Dermis microvascular lymphatic vessel endothelial cell (primary cell): Measurements from ENCODE around the gene NXN. TPM values are rescaled to one million over a fixed set of nuclear protein-coding genes. Genes with fewer than 3 reads are reported as not detected.
"Not testable (repeated sequence)": the region's sequence is repeated elsewhere in the genome, so short reads cannot be mapped to it uniquely, and the experiment has no call there.

Experiments
- DNase-seq, 2 donors: peaks; one replicate each; pipeline versions ENCODE4 v3.0.0 to v3.0.0-alpha.2; 2010; ENCODE audit warnings: low read depth in 2 of 2
- total RNA-seq: library from RNA; depleted of rRNA; stranded (reverse); fragments of >200 nt; gene quantifications from 2 replicates; pipeline ENCODE4 v1.2.1, GENCODE V29; 2014

The NXN gene
- total RNA-seq, 1 donor from 2014 or later, result 91.7 TPM

GRCh38 chr17:921161-921560 is 58.4 kb downstream of the NXN start:
- DNase-seq, result peak in 1 of 2 donors; percentile 73

GRCh38 chr17:920190-920589 is 59.4 kb downstream of the NXN start:
- no peak for DNase-seq

DNA sequence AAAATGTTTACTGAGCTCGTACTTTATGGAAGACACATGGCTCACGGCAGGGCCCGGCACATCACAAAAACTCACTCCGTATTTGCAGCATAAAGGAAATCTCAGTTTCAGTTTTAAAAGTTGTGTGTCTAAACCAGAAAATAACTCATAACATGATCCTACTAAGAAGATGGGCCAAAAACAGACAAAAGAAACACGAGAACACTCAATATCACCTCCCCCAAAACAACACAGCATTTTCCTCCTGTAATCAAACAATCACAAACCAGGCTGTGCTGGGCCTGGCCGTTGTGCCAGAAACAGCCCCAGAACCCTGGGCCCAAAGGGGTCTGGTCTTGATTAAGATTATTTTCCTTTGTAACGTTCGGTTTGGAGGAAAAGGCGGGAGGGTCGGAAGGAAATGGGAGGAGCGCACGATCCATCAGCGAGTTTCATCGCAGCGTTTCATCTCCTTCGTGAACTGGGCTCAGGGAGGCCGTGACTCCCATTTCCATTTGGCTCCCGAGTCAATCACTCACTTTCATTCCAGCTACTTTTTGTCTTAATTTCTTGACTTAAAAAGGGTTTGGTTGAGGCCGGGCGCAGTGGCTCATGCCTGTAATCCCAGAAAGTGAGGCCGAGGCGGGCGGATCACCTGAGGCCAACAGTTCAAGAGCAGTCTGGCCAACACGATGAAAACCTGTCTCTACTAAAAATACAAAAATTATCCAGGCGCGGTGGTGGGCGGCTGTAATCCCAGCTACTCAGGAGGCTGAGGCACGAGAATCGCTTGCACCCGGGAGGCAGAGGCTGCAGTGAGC is 61.4 kb downstream of the NXN start:
- peak in 1 of 2 donors; percentile 73 for DNase-seq

GRCh38 chr17:917391-917811 is 62.2 kb downstream of the NXN start:
- peak in 1 of 2 donors; percentile 67 for DNase-seq

DNA sequence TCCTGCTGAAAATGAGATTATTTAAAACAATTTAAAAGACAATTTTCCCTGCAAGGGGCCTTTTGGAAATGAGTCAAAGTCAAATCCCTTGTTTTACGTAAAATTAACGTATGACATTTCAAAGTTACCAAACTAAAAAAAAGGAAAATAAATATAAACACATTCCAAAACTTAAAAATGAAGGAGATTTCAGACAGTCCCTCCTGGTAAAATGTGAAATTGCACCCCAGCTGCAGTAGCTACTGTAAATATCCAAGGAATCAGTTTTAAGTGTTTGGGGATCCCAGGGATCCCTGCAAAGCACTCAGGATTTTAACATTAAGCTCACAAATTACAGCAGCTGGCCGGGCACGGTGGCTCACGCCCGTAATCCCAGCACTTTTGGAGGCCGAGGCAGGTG is 63.3 kb downstream of the NXN start:
- no peak for DNase-seq

DNA sequence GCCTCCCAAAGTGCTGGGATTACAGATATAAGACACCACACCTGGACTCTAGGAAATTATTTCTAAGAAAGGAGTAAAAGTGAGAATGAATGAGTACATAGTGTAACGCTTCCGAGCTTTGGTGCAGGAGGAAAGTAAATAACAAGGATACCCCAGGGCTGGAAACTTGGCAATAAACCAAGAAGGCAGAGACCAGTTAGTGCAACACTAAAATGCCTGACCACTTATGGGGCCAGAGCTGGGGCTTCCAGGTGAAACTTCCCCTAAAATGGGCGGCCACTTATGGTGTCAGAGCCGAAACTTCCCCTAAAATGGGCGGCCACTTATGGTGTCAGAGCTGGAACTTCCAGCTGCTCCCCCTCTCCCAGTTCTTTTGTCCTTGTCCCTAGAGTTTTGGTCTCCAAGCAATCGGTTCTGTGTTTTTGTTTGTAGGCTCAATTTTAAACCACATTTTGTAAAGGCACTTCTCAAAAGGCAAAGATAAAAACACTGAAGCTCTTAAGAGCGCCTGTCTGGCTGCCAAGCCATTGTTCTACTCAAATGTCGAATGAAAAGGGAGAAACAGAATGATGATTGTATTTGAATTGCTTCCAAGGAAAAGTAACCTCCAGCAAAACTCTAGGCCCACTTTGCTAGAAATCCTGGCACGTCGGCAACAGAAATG is 63.9 kb downstream of the NXN start:
- DNase-seq, result peak; percentile 61 to 96

- DNase-seq, result no peak
Measured at GRCh38 chr17:914561-914960, 65.0 kb downstream of the NXN start.

GRCh38 chr17:913207-913606 is 66.4 kb downstream of the NXN start:
- DNase-seq, result no peak

DNA sequence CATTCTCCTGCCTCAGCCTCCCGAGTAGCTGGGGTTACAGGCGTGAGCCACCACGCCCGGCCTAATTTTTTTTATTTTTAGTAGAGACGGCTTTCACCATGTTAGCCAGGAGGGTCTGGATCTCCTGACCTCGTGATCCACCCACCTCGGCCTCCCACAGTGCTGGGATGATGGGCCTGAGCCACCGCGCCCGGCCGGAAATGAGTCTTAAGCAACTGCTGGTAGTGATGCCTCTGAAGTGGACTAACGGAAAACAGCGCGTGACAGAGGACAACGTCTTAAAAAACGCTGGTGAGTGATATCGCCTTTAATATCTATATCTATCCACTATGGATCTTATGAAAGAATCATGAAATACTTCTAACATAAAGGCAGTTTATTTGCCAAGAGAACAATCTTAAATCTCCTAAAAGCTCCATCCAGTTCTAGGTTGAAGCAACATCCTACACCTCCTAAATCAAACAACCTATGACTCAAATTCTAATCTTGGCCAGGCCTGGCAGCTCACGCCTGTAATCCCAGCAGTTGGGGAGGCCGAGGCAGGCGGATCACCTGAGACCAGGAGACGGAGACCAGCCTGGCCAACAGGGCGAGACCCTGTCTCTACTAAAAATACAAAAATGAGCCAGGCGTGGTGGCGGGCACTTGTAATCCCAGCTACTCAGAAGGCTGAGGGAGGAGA is 69.8 kb downstream of the NXN start:
- DNase-seq, result no peak

DNA sequence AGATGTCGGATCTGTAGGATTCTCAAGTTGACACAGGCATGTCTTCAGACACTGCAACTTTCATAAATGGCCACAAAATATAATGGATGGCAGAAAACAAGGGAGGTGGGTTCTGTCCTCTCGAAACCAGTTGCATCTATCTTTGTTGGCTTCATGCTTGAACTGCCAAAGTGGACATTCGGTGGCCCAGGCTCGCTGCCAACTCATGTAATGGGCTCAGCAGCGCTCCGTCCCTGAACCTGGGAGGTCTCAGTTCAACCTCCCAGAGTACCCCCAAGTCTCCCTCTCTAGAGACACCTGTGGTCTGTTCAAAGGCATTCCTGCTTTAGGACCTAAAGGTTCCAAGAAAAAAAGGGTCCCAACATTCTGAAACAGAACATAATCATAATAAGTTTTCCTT is 71.9 kb downstream of the NXN start:
- no peak for DNase-seq

DNA sequence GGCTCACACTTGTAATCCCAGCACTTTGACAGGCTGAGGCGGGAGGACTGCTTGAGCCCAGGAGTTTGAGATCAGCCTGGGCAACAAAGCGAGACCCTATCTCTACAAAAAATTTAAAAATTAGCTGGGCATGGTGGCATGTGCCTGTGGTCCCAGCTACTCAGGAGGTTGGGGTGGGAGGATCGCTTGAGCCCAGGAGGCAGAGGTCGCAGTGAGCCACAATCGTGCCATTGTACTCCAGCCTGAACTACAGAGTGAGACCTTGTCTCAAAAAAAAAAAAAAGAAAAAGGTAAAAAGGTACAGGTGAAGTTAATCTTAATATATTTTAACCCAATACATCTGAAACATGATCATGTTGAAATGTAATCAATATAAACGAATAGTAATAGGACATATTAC is 73.9 kb downstream of the NXN start:
- DNase-seq, result not testable (repeated sequence)

- peak; percentile 61 to 76 for DNase-seq
Measured at GRCh38 chr17:903691-904481, 75.7 kb downstream of the NXN start.

GRCh38 chr17:902463-902862 is 77.1 kb downstream of the NXN start:
- DNase-seq, result no peak

- DNase-seq, result no peak
Measured at GRCh38 chr17:901964-902363, 77.6 kb downstream of the NXN start.

GRCh38 chr17:901191-901950 is 78.2 kb downstream of the NXN start:
- DNase-seq, result peak; percentile 90 to 97

GRCh38 chr17:900336-900934 is 79.1 kb downstream of the NXN start:
- DNase-seq, result peak in 1 of 2 donors; percentile 60

DNA sequence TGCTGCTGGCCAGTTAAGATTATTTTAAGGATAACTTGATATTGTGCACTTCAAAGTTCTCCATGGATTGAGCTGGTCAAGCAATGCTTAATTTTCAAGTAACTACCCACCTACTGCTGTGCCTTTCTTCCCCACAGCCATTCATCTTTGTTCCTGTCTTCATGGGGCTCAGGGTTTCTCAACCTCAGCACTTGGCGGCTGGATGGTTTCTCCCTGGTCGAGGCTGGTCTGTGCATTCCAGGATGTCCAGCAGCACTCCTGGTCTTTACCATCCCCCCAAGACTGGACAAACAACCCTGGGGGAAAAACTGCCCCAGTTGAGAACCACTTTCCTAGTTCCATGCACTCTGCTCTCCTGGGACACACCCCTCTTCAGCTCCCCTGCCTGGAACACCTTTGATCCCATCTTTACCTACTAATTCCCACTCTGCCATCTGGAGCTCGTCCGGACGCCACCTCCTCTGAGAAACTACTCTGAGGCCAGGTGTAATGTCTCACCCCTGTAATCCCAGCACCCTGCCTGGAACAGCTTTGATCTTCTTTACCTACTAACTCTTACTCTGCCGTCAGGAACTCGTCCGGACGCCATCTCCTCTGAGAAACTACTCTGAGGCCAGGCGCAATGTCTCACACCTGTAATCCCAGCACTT is 81.5 kb downstream of the NXN start:
- no peak for DNase-seq

GRCh38 chr17:896953-897661 is 82.5 kb downstream of the NXN start:
- peak; percentile 67 to 84 for DNase-seq

DNA sequence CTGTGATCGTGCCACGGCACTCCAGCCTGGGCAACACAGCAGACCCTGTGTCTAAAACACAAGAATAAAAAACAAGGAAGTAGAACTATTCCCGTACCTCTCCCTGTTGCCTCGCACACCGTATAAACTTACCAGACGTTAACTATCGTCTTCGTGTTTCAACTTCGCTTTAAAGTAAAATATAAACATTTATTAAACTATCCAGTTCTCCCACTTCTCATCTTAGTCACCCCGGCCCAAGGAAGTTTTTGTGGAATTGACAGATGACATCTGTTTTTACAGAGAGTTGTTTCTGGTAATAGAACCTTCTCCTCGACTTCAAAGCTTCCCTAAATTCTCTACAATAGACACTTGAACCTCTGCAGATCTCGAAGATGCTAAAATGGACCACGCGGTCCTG is 83.1 kb downstream of the NXN start:
- DNase-seq, result no peak
